ENCODE measurements around the gene OR52R1. TPM values are rescaled to one million over a fixed set of nuclear protein-coding genes. Genes with fewer than 3 reads are reported as not detected.
A peak's percentile ranks its signal among the peaks of the same experiment; 100 is the strongest.

Gene OR52R1
- total RNA-seq, result not detected
- not detected for polyA plus RNA-seq (2013, experiment 1 of 2)
- polyA plus RNA-seq (2013, experiment 2 of 2), result not detected
- long read RNA-seq, experiment 1, result 0 reads
- long read RNA-seq, experiment 2, result 0 reads
- long read RNA-seq, experiment 3, result 0 reads
- long read RNA-seq, experiment 4, result 0 reads

DNA sequence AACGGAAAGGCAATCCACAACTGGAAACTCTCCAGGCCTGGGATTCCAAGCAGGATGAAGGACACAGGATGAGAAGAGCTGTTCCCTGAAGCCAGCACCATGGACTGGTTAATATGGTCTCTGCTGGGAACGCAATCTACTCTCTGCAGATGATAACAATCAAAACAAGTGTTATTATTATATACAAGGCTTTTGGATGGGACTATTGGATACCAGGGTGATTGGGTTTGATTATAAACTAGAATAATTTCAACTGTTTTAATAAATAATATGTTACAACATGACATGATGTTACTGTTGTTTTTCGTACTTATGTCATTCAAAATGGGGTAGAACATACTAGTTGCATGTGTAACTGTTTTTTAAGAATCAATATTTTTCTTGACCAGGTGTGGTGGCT is at the start of gene OR52R1:
Gene OR52R1, minus strand, starts transcription at position 101 of the 400 bp plus-strand sequence. Its CDS starts 0 bp downstream, at position 101.
- Mint-ChIP-seq H3K27me3 (ENCODE audit: insufficient read depth) (no peaks in the 10 kb centered on the region), H3K9me3 (peaks cover 6% of the 10 kb centered on the region), H3K27ac (no peak within 1 kb of the TSS), H3K36me3 (ENCODE audit: low read depth) (no peaks in the 10 kb centered on the region), H3K4me3 (no peak within 1 kb of the TSS), H3K4me1 (peaks cover 2% of the 10 kb centered on the region)
- TF ChIP-seq, protein P1, sequence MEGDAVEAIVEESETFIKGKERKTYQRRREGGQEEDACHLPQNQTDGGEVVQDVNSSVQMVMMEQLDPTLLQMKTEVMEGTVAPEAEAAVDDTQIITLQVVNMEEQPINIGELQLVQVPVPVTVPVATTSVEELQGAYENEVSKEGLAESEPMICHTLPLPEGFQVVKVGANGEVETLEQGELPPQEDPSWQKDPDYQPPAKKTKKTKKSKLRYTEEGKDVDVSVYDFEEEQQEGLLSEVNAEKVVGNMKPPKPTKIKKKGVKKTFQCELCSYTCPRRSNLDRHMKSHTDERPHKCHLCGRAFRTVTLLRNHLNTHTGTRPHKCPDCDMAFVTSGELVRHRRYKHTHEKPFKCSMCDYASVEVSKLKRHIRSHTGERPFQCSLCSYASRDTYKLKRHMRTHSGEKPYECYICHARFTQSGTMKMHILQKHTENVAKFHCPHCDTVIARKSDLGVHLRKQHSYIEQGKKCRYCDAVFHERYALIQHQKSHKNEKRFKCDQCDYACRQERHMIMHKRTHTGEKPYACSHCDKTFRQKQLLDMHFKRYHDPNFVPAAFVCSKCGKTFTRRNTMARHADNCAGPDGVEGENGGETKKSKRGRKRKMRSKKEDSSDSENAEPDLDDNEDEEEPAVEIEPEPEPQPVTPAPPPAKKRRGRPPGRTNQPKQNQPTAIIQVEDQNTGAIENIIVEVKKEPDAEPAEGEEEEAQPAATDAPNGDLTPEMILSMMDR (conservative IDR thresholded peaks at IDR 0.05), result no peak
- no peaks in the 10 kb centered on the region for H3K36me3 ChIP-seq (ENCODE audit: control insufficient read depth, insufficient read depth, low read length)
- no peaks in the 10 kb centered on the region for H3K4me1 ChIP-seq (ENCODE audit: control insufficient read depth, insufficient read depth, low read length)
- no peak within 1 kb of the TSS for H3K9ac ChIP-seq (ENCODE audit: extremely low read depth, low read length, poor library complexity, severe bottlenecking)
- peaks cover 10% of the 10 kb centered on the region for H3K9me3 ChIP-seq (ENCODE audit: control insufficient read depth, low read length)
- 85 to 94% methylated on average over 2 to 3 of the region's 3 CpGs for WGBS, 2 experiments (ENCODE audit: insufficient coverage in 1 of 2, insufficient read length in 1 of 2)
- no peak within 1 kb of the TSS for H3K4me3 ChIP-seq (ENCODE audit: low read length)
- no peak for DNase-seq
- no peak within 1 kb of the TSS for H3K27ac ChIP-seq (ENCODE audit: low read depth, low read length)
- no peaks in the 10 kb centered on the region for H3K27me3 ChIP-seq (ENCODE audit: control insufficient read depth, insufficient read depth, low read length, poor library complexity, severe bottlenecking)

DNA sequence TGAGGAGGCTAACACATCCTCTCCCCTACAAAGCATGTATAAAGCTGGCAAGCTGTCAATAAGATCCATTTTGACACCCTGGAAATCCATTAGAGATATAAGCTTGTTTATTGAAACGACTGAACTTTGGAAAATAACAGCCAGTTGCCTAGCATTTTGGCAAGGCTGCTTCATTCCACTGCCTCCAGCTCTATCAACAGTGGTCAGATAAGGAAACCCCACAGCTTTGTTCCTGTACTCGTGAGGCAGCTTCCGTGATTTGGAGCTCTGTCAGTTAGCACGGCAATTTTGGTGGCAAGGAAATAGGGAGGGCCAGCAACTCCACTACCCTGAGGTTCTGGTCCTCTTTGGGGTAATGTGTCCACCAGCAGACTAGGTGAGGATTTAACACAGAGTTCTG is 46.9 kb upstream of the OR52R1 start:
- H3K36me3 ChIP-seq (ENCODE audit: control insufficient read depth, insufficient read depth, low read length), result no peaks in the 10 kb centered on the region
- H3K27me3 Mint-ChIP-seq (ENCODE audit: insufficient read depth), result no peaks in the 10 kb centered on the region
- H3K9ac ChIP-seq (ENCODE audit: extremely low read depth, low read length, poor library complexity, severe bottlenecking), result no peak overlapping the region
- no peaks in the 10 kb centered on the region for H3K9me3 Mint-ChIP-seq
- H3K4me3 Mint-ChIP-seq, result no peak overlapping the region
- no peaks in the 10 kb centered on the region for H3K4me1 Mint-ChIP-seq
- TF ChIP-seq, protein P1 (conservative IDR thresholded peaks at IDR 0.05), result no peak
- no peak for DNase-seq
- WGBS, 2 experiments (ENCODE audit: insufficient coverage in 1 of 2, insufficient read length in 1 of 2), result 70 to 79% methylated on average over 2 to 4 of the region's 4 CpGs
- H3K36me3 Mint-ChIP-seq (ENCODE audit: low read depth), result no peaks in the 10 kb centered on the region
- H3K27ac Mint-ChIP-seq, result no peak overlapping the region
- H3K27me3 ChIP-seq (ENCODE audit: control insufficient read depth, insufficient read depth, low read length, poor library complexity, severe bottlenecking), result no peaks in the 10 kb centered on the region
- H3K9me3 ChIP-seq (ENCODE audit: control insufficient read depth, low read length), result no peaks in the 10 kb centered on the region
- H3K4me1 ChIP-seq (ENCODE audit: control insufficient read depth, insufficient read depth, low read length), result no peaks in the 10 kb centered on the region
- no peak overlapping the region for H3K4me3 ChIP-seq (ENCODE audit: low read length)
- H3K27ac ChIP-seq (ENCODE audit: low read depth, low read length), result no peak overlapping the region

DNA sequence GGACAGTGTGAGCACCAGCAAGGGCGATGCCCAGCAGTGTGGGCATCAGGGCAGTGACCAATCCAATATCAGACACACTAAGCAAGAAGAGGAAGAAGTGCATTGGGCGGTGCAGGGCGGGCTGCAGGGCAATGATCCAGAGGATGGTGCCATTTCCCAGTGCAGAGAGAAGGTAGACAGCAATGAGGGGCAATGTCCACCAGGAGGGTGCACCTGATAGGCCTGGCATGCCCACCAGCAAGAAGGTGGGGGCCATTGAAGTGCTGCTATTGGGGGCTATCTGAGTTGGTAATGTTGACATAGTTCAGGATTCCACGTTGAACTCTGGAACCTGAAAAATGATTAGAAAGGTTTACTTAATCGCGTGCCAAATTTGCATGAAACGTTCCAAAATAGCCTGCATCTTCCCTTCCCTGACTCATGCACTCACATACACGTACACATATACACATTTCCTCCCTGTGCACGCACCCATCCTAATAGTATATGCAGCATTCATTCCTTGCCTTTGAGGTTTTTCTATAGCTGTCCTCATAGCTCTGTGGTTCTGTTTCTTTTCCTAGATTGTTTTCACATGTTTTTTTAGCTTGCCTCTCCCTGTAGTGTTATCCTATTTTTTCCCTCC is 44.8 kb upstream of the OR52R1 start, which contains the start of gene OR51S1:
Gene OR51S1, minus strand, starts transcription at position 301 of the 625 bp plus-strand sequence. Its CDS starts 0 bp downstream, at position 301.
- WGBS, 2 experiments (ENCODE audit: insufficient coverage in 1 of 2, insufficient read length in 1 of 2), result 90 to 92% methylated on average over 6 to 9 of the region's 9 CpGs
- H3K27me3 ChIP-seq (ENCODE audit: control insufficient read depth, insufficient read depth, low read length, poor library complexity, severe bottlenecking), result no peaks in the 10 kb centered on the region
- no peaks in the 10 kb centered on the region for H3K4me1 Mint-ChIP-seq
- no peak within 1 kb of the TSS for H3K4me3 Mint-ChIP-seq
- no peaks in the 10 kb centered on the region for H3K36me3 Mint-ChIP-seq (ENCODE audit: low read depth)
- no peak within 1 kb of the TSS for H3K27ac Mint-ChIP-seq
- H3K9ac ChIP-seq (ENCODE audit: extremely low read depth, low read length, poor library complexity, severe bottlenecking), result no peak within 1 kb of the TSS
- peaks cover 3% of the 10 kb centered on the region for H3K9me3 Mint-ChIP-seq
- no peaks in the 10 kb centered on the region for H3K4me1 ChIP-seq (ENCODE audit: control insufficient read depth, insufficient read depth, low read length)
- H3K36me3 ChIP-seq (ENCODE audit: control insufficient read depth, insufficient read depth, low read length), result no peaks in the 10 kb centered on the region
- no peak for DNase-seq
- H3K27ac ChIP-seq (ENCODE audit: low read depth, low read length), result no peak within 1 kb of the TSS
- no peak within 1 kb of the TSS for H3K4me3 ChIP-seq (ENCODE audit: low read length)
- H3K27me3 Mint-ChIP-seq (ENCODE audit: insufficient read depth), result no peaks in the 10 kb centered on the region
- TF ChIP-seq, protein P1 (conservative IDR thresholded peaks at IDR 0.05), result peak; percentile 44
- H3K9me3 ChIP-seq (ENCODE audit: control insufficient read depth, low read length), result no peaks in the 10 kb centered on the region

All from endodermal cell (in vitro differentiated cells).